Mucosa of rectum (tissue), 2 donors: Measurements from ENCODE around the gene LSAMP.
"Not testable (repeated sequence)": the region's sequence is repeated elsewhere in the genome, so short reads cannot be mapped to it uniquely, and the experiment has no call there.

ENCODE experiments used
- H3K27ac ChIP-seq, 2 donors: one replicate each; pipeline ENCODE4 v1.7.0; 2013; ENCODE audit warnings: inconsistent platforms in 2 of 2, low read depth in 2 of 2, low read length in 2 of 2
- H3K27me3 ChIP-seq, 2 donors: one replicate each; pipeline ENCODE4 v1.7.0; 2013; ENCODE audit warnings: low read length in 2 of 2; ENCODE audit not compliant: control insufficient read depth in 2 of 2, insufficient read depth in 2 of 2
- H3K36me3 ChIP-seq, 2 donors: one replicate each; pipeline ENCODE4 v1.7.0; 2013; ENCODE audit warnings: low read length in 2 of 2; ENCODE audit not compliant: control insufficient read depth in 2 of 2, insufficient read depth in 2 of 2
- H3K4me1 ChIP-seq, 2 donors: one replicate each; pipeline ENCODE4 v1.7.0; 2013; ENCODE audit warnings: low read length in 2 of 2, mild to moderate bottlenecking in 1 of 2; ENCODE audit not compliant: control insufficient read depth in 2 of 2, insufficient read depth in 2 of 2
- H3K4me3 ChIP-seq, 2 donors: one replicate each; pipeline ENCODE4 v1.7.0; 2013; ENCODE audit warnings: low read length in 2 of 2
- H3K9ac ChIP-seq, 2 donors: one replicate each; pipeline ENCODE4 v1.7.0; 2013; ENCODE audit warnings: low read length in 2 of 2, low read depth in 1 of 2, mild to moderate bottlenecking in 1 of 2
- H3K9me3 ChIP-seq, 2 donors: one replicate each; pipeline ENCODE4 v1.7.0; 2013; ENCODE audit warnings: low read length in 2 of 2; ENCODE audit not compliant: control insufficient read depth in 2 of 2
- donor health status: healthy.
- donor health status: Normal muscosa, but diverticular disease.

Gene LSAMP

GRCh38 chr3:116226266-116226665 lies 219.0 kb downstream of the LSAMP start:
- Histone ChIP-seq H3K27ac (no peak overlapping the region), H3K4me1 (no peaks in the 10 kb centered on the region), H3K9me3 (no peaks in the 10 kb centered on the region), H3K9ac (no peak overlapping the region), H3K27me3 (no peaks in the 10 kb centered on the region), H3K4me3 (no peak overlapping the region), H3K36me3 (no peaks in the 10 kb centered on the region)

GRCh38 chr3:116216761-116217160 lies 228.5 kb downstream of the LSAMP start:
- Histone ChIP-seq H3K27ac (no peak overlapping the region), H3K4me3 (no peak overlapping the region), H3K9ac (no peak overlapping the region), H3K4me1 (no peaks in the 10 kb centered on the region), H3K27me3 (no peaks in the 10 kb centered on the region), H3K36me3 (no peaks in the 10 kb centered on the region), H3K9me3 (no peaks in the 10 kb centered on the region)

- H3K27ac ChIP-seq = no peak overlapping the region
- no peaks in the 10 kb centered on the region for H3K4me1 ChIP-seq
- H3K36me3 ChIP-seq = no peaks in the 10 kb centered on the region
- no peak overlapping the region for H3K9ac ChIP-seq
- no peaks in the 10 kb centered on the region for H3K9me3 ChIP-seq
- H3K27me3 ChIP-seq = no peaks in the 10 kb centered on the region
- H3K4me3 ChIP-seq = no peak overlapping the region
These were observed 233.4 kb downstream of the LSAMP start for GRCh38 chr3:116211901-116212300.

- H3K36me3 ChIP-seq, H3K27me3 ChIP-seq, H3K4me3 ChIP-seq, H3K9ac ChIP-seq, H3K9me3 ChIP-seq, H3K4me1 ChIP-seq, H3K27ac ChIP-seq: not testable (repeated sequence)
These were observed 236.5 kb downstream of the LSAMP start for GRCh38 chr3:116208830-116209229.

GRCh38 chr3:116200956-116201690 lies 244.2 kb downstream of the LSAMP start:
- H3K36me3 ChIP-seq = no peaks in the 10 kb centered on the region
- no peak overlapping the region for H3K4me3 ChIP-seq
- no peaks in the 10 kb centered on the region for H3K4me1 ChIP-seq
- H3K27ac ChIP-seq = no peak overlapping the region
- H3K9me3 ChIP-seq = no peaks in the 10 kb centered on the region
- H3K9ac ChIP-seq = no peak overlapping the region
- H3K27me3 ChIP-seq = no peaks in the 10 kb centered on the region

- Histone ChIP-seq H3K9ac (no peak overlapping the region), H3K36me3 (no peaks in the 10 kb centered on the region), H3K4me3 (no peak overlapping the region), H3K4me1 (no peaks in the 10 kb centered on the region), H3K27me3 (no peaks in the 10 kb centered on the region), H3K27ac (no peak overlapping the region), H3K9me3 (no peaks in the 10 kb centered on the region)
These were observed 246.2 kb downstream of the LSAMP start for GRCh38 chr3:116199063-116199462.

GRCh38 chr3:116198087-116198486 lies 247.2 kb downstream of the LSAMP start:
- Histone ChIP-seq H3K4me1 (no peaks in the 10 kb centered on the region), H3K4me3 (no peak overlapping the region), H3K9me3 (no peaks in the 10 kb centered on the region), H3K27me3 (no peaks in the 10 kb centered on the region), H3K36me3 (no peaks in the 10 kb centered on the region), H3K27ac (no peak overlapping the region), H3K9ac (no peak overlapping the region)

- no peak overlapping the region for H3K4me3 ChIP-seq
- no peaks in the 10 kb centered on the region for H3K27me3 ChIP-seq
- no peaks in the 10 kb centered on the region for H3K36me3 ChIP-seq
- H3K9me3 ChIP-seq = no peaks in the 10 kb centered on the region
- no peak overlapping the region for H3K9ac ChIP-seq
- no peak overlapping the region for H3K27ac ChIP-seq
- no peaks in the 10 kb centered on the region for H3K4me1 ChIP-seq
These were observed 252.8 kb downstream of the LSAMP start for GRCh38 chr3:116192464-116192863.

GRCh38 chr3:116191409-116191808 lies 253.9 kb downstream of the LSAMP start:
- H3K36me3 ChIP-seq = no peaks in the 10 kb centered on the region
- H3K4me1 ChIP-seq = no peaks in the 10 kb centered on the region
- H3K27ac ChIP-seq = no peak overlapping the region
- no peak overlapping the region for H3K4me3 ChIP-seq
- H3K9me3 ChIP-seq = no peaks in the 10 kb centered on the region
- no peak overlapping the region for H3K9ac ChIP-seq
- H3K27me3 ChIP-seq = no peaks in the 10 kb centered on the region

GRCh38 chr3:116190095-116190494 lies 255.2 kb downstream of the LSAMP start:
- Histone ChIP-seq H3K27ac (no peak overlapping the region), H3K4me1 (no peaks in the 10 kb centered on the region), H3K36me3 (no peaks in the 10 kb centered on the region), H3K9ac (no peak overlapping the region), H3K27me3 (no peaks in the 10 kb centered on the region), H3K9me3 (no peaks in the 10 kb centered on the region), H3K4me3 (no peak overlapping the region)
